Vagina (tissue), 2 donors: ENCODE measurements around the gene KRTAP22-1. TPM values are rescaled to one million over a fixed set of nuclear protein-coding genes. Genes with fewer than 3 reads are reported as not detected.

ENCODE experiments used
- DNase-seq, 2 donors: peaks; one replicate each; pipeline ENCODE4 v3.0.0-alpha.2; 2017; ENCODE audit errors: extremely low spot score in 2 of 2
- H3K27ac ChIP-seq: fragments of 200-600 bp; sonication (generic); one replicate; pipeline ENCODE4 v1.5.1; 2019
- H3K27me3 ChIP-seq: fragments of 200-600 bp; sonication (generic); one replicate; pipeline ENCODE4 v1.5.1; 2019
- H3K36me3 ChIP-seq, 2 donors: fragments of 200-600 bp; sonication (generic); one replicate each; pipeline ENCODE4 v1.5.1; 2017 to 2019
- H3K4me1 ChIP-seq: fragments of 200-600 bp; sonication (generic); one replicate; pipeline ENCODE4 v1.5.1; 2019
- H3K4me3 ChIP-seq, 2 donors: fragments of 200-600 bp; sonication (generic); 1 replicate in 1 of 2; 2 replicates in 1 of 2; pipeline ENCODE4 v1.5.1; 2016 to 2019
- H3K9me3 ChIP-seq: fragments of 200-600 bp; sonication (generic); one replicate; pipeline ENCODE4 v1.5.1; 2019
- CTCF ChIP-seq, 3 experiments: fragments of 450-650 bp in 2 of 3; fragments of 200-600 bp in 1 of 3; sonication (generic) in 1 of 3; IDR thresholded peaks; one replicate each; pipeline ENCODE4 v1.5.1; 2017 to 2019; ENCODE audit warnings: antibody characterized with exemption in 3 of 3, mild to moderate bottlenecking in 2 of 3, moderate library complexity in 2 of 3
- POLR2A ChIP-seq, 2 donors: fragments of 450-650 bp; IDR thresholded peaks; one replicate each; pipeline ENCODE4 v1.6.1; 2017; ENCODE audit warnings: antibody characterized with exemption in 2 of 2, mild to moderate bottlenecking in 2 of 2, moderate library complexity in 2 of 2
- POLR2AphosphoS5 ChIP-seq, 2 donors: sonication (generic); formaldehyde crosslinking; IDR thresholded peaks; one replicate each; pipeline ENCODE4 v1.9.0; 2017; ENCODE audit warnings: antibody characterized with exemption in 2 of 2, mild to moderate bottlenecking in 2 of 2, low read depth in 1 of 2; ENCODE audit not compliant: insufficient read depth in 1 of 2
- intact Hi-C: fragments of 100-400 bp; cut with DNase I; formaldehyde crosslinking; loops from one replicate; pipeline ENCODE4 v1.15.1; 2023
- total RNA-seq: library from RNA; depleted of rRNA; stranded (reverse); fragments of >200 nt; gene quantifications from one replicate; pipeline ENCODE4 v1.2.3, GENCODE V29; 2016

Gene KRTAP22-1
- total RNA-seq, 1 donor from 2014 or later = not detected

GRCh38 chr21:30580132-30580531 lies 20.8 kb upstream of the KRTAP22-1 start:
- H3K4me3 ChIP-seq = no peak overlapping the region
- TF ChIP-seq CTCF (IDR thresholded peaks at IDR 0.05) (no peak), POLR2AphosphoS5 (IDR thresholded peaks at IDR 0.05; ENCODE audit: insufficient read depth in 1 of 2, low read depth in 1 of 2) (no peak), POLR2A (IDR thresholded peaks at IDR 0.05) (no peak)
- no peaks in the 10 kb centered on the region for H3K9me3 ChIP-seq
- H3K4me1 ChIP-seq = no peaks in the 10 kb centered on the region
- intact Hi-C loops = loop anchor here (1.0 kb wide), 1 partner anchor 23 kb away; no protein-coding TSS in a partner anchor
- no peaks in the 10 kb centered on the region for H3K27me3 ChIP-seq
- no peak for DNase-seq
- no peaks in the 10 kb centered on the region for H3K36me3 ChIP-seq
- H3K27ac ChIP-seq = no peak overlapping the region

GRCh38 chr21:30582870-30583269 lies 18.0 kb upstream of the KRTAP22-1 start:
- intact Hi-C loops = no loop called here

GRCh38 chr21:30590297-30590696 lies 10.6 kb upstream of the KRTAP22-1 start, which contains the start of gene KRTAP22-2:
Gene KRTAP22-2, minus strand, starts transcription at chr21:30590397.
- no peak within 1 kb of the TSS for H3K27ac ChIP-seq
- no peak for DNase-seq
- H3K27me3 ChIP-seq = no peaks in the 10 kb centered on the region
- H3K4me3 ChIP-seq = no peak within 1 kb of the TSS
- intact Hi-C loops = no loop called here
- H3K9me3 ChIP-seq = no peaks in the 10 kb centered on the region
- TF ChIP-seq CTCF (IDR thresholded peaks at IDR 0.05) = no peak
- TF ChIP-seq POLR2A (IDR thresholded peaks at IDR 0.05) = no peak
- TF ChIP-seq POLR2AphosphoS5 (IDR thresholded peaks at IDR 0.05; ENCODE audit: insufficient read depth in 1 of 2, low read depth in 1 of 2) = no peak
- H3K36me3 ChIP-seq = no peaks in the 10 kb centered on the region
- H3K4me1 ChIP-seq = no peaks in the 10 kb centered on the region

More at GRCh38 chr21:30582870-30583269, 18.0 kb upstream of the KRTAP22-1 start:
- TF ChIP-seq POLR2A (IDR thresholded peaks at IDR 0.05) (no peak), CTCF (IDR thresholded peaks at IDR 0.05) (no peak), POLR2AphosphoS5 (IDR thresholded peaks at IDR 0.05; ENCODE audit: insufficient read depth in 1 of 2, low read depth in 1 of 2) (no peak)
- Histone ChIP-seq H3K4me1 (no peaks in the 10 kb centered on the region), H3K27me3 (no peaks in the 10 kb centered on the region), H3K36me3 (no peaks in the 10 kb centered on the region), H3K27ac (no peak overlapping the region), H3K4me3 (no peak overlapping the region), H3K9me3 (no peaks in the 10 kb centered on the region)
- DNase-seq = no peak

- H3K27ac ChIP-seq = no peak within 1 kb of the TSS
- H3K4me3 ChIP-seq = no peak within 1 kb of the TSS
- no peaks in the 10 kb centered on the region for H3K36me3 ChIP-seq
- TF ChIP-seq POLR2AphosphoS5 (IDR thresholded peaks at IDR 0.05; ENCODE audit: insufficient read depth in 1 of 2, low read depth in 1 of 2) = no peak
- TF ChIP-seq CTCF (IDR thresholded peaks at IDR 0.05) = no peak
- no peak for TF ChIP-seq POLR2A (IDR thresholded peaks at IDR 0.05)
- intact Hi-C loops = no loop called here
- H3K9me3 ChIP-seq = no peaks in the 10 kb centered on the region
- no peak for DNase-seq
- H3K27me3 ChIP-seq = no peaks in the 10 kb centered on the region
- H3K4me1 ChIP-seq = no peaks in the 10 kb centered on the region
Observed at GRCh38 chr21:30592140-30592539, 8.7 kb upstream of the KRTAP22-1 start, which contains the start of gene KRTAP6-3. Gene KRTAP6-3, plus strand, starts transcription at chr21:30592440. Its CDS starts 6 bp downstream, at chr21:30592446.

- intact Hi-C loops = no loop called here
- Histone ChIP-seq H3K4me3 (no peak within 1 kb of the TSS), H3K36me3 (no peaks in the 10 kb centered on the region), H3K9me3 (no peaks in the 10 kb centered on the region), H3K27ac (no peak within 1 kb of the TSS), H3K4me1 (no peaks in the 10 kb centered on the region), H3K27me3 (no peaks in the 10 kb centered on the region)
- DNase-seq = no peak
- TF ChIP-seq POLR2AphosphoS5 (IDR thresholded peaks at IDR 0.05; ENCODE audit: insufficient read depth in 1 of 2, low read depth in 1 of 2) (no peak), CTCF (IDR thresholded peaks at IDR 0.05) (no peak), POLR2A (IDR thresholded peaks at IDR 0.05) (no peak)
Observed at GRCh38 chr21:30598802-30599201, 2.1 kb upstream of the KRTAP22-1 start, which contains the start of gene KRTAP6-2. Gene KRTAP6-2, minus strand, starts transcription at chr21:30598902. Its CDS starts 28 bp downstream, at chr21:30598874.
